ENCODE results near the gene RAPGEF4. TPM values are rescaled to one million over a fixed set of nuclear protein-coding genes. Genes with fewer than 3 reads are reported as not detected.
A peak's percentile ranks its signal among the peaks of the same experiment; 100 is the strongest.
"Not testable (repeated sequence)": the region's sequence is repeated elsewhere in the genome, so short reads cannot be mapped to it uniquely, and the experiment has no call there.

RAPGEF4 gene
- total RNA-seq, 1 donor from 2014 or later = 1.7 TPM

- DNase-seq (ENCODE audit: low read depth, low spot score) = no peak
- H3K27me3 Mint-ChIP-seq (ENCODE audit: low read depth) = no peaks in the 10 kb centered on the region
- H3K27ac Mint-ChIP-seq (ENCODE audit: unreplicated experiment) = no peak overlapping the region
- peaks cover 7% of the 10 kb centered on the region for H3K36me3 Mint-ChIP-seq (ENCODE audit: low read depth)
- no peaks in the 10 kb centered on the region for H3K9me3 Mint-ChIP-seq
- no peak overlapping the region for H3K4me3 Mint-ChIP-seq
- TF ChIP-seq, protein P1, sequence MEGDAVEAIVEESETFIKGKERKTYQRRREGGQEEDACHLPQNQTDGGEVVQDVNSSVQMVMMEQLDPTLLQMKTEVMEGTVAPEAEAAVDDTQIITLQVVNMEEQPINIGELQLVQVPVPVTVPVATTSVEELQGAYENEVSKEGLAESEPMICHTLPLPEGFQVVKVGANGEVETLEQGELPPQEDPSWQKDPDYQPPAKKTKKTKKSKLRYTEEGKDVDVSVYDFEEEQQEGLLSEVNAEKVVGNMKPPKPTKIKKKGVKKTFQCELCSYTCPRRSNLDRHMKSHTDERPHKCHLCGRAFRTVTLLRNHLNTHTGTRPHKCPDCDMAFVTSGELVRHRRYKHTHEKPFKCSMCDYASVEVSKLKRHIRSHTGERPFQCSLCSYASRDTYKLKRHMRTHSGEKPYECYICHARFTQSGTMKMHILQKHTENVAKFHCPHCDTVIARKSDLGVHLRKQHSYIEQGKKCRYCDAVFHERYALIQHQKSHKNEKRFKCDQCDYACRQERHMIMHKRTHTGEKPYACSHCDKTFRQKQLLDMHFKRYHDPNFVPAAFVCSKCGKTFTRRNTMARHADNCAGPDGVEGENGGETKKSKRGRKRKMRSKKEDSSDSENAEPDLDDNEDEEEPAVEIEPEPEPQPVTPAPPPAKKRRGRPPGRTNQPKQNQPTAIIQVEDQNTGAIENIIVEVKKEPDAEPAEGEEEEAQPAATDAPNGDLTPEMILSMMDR (conservative IDR thresholded peaks at IDR 0.05) = no peak
- peaks cover 8% of the 10 kb centered on the region for H3K4me1 Mint-ChIP-seq
Measured at GRCh38 chr2:173092844-173093402, 357.3 kb downstream of the RAPGEF4 start.

- not testable (repeated sequence) for H3K27ac Mint-ChIP-seq (ENCODE audit: unreplicated experiment); DNase-seq (ENCODE audit: low read depth, low spot score); H3K9me3 Mint-ChIP-seq; H3K27me3 Mint-ChIP-seq (ENCODE audit: low read depth); H3K36me3 Mint-ChIP-seq (ENCODE audit: low read depth); H3K4me1 Mint-ChIP-seq; H3K4me3 Mint-ChIP-seq
Measured at GRCh38 chr2:173093617-173094016, 358.0 kb downstream of the RAPGEF4 start.

- Mint-ChIP-seq H3K27ac (ENCODE audit: unreplicated experiment) (peak overlapping the region; percentile 60), H3K4me1 (peaks cover 8% of the 10 kb centered on the region), H3K36me3 (ENCODE audit: low read depth) (peaks cover 7% of the 10 kb centered on the region), H3K9me3 (no peaks in the 10 kb centered on the region), H3K4me3 (no peak overlapping the region), H3K27me3 (ENCODE audit: low read depth) (no peaks in the 10 kb centered on the region)
- no peak for DNase-seq (ENCODE audit: low read depth, low spot score)
- TF ChIP-seq, protein P1 (conservative IDR thresholded peaks at IDR 0.05) = no peak
Measured at GRCh38 chr2:173094731-173095130, 359.1 kb downstream of the RAPGEF4 start.

DNA sequence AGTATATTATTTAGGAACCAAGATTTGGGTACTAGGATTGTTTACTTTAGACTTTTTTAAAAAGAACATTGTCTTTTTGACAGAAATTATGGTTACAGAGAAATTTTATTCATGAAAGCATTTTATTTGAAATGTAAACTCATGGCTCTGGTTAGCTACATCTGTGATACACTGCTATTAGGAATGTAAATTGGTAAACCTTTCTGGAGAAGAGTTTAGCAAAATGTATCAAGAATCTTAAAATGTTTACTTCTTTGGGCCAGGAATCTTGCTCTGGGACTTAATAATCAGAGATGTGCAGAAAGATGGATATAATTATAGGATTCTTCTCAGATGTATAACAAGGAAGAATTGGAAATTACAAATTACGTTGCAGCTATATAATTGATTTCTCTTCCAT is 359.7 kb downstream of the RAPGEF4 start:
- no peak overlapping the region for H3K4me3 Mint-ChIP-seq
- H3K4me1 Mint-ChIP-seq = peaks cover 5% of the 10 kb centered on the region
- no peak overlapping the region for H3K27ac Mint-ChIP-seq (ENCODE audit: unreplicated experiment)
- H3K9me3 Mint-ChIP-seq = no peaks in the 10 kb centered on the region
- DNase-seq (ENCODE audit: low read depth, low spot score) = no peak
- H3K27me3 Mint-ChIP-seq (ENCODE audit: low read depth) = no peaks in the 10 kb centered on the region
- TF ChIP-seq, protein P1 (conservative IDR thresholded peaks at IDR 0.05) = no peak
- H3K36me3 Mint-ChIP-seq (ENCODE audit: low read depth) = peaks cover 7% of the 10 kb centered on the region

GRCh38 chr2:173099271-173099670 is 363.6 kb downstream of the RAPGEF4 start:
- Mint-ChIP-seq H3K36me3 (ENCODE audit: low read depth) (peaks cover 3% of the 10 kb centered on the region), H3K4me1 (no peaks in the 10 kb centered on the region), H3K27me3 (ENCODE audit: low read depth) (no peaks in the 10 kb centered on the region), H3K9me3 (no peaks in the 10 kb centered on the region), H3K27ac (ENCODE audit: unreplicated experiment) (no peak overlapping the region), H3K4me3 (no peak overlapping the region)
- TF ChIP-seq, protein P1 (conservative IDR thresholded peaks at IDR 0.05) = no peak
- no peak for DNase-seq (ENCODE audit: low read depth, low spot score)

DNA sequence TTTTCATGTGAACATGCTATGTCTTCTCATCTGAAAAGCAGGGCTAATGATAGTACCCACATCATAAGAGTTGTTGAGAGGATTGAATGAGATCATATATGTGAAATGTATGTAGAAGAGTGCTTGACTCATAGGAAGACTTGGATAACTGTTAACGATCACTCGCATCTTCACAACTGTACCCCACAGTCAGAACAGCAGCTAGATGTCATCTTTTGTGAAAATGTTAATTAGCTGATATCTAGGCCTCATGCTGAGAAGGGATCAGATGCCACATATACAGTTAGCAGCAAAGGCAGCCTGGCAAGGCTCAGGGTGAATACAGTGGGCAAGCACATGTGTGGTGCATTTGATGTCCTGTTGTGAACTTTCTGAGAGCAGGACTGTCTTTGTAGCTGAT is 364.2 kb downstream of the RAPGEF4 start:
- Mint-ChIP-seq H3K4me3 (no peak overlapping the region), H3K4me1 (no peaks in the 10 kb centered on the region), H3K27me3 (ENCODE audit: low read depth) (no peaks in the 10 kb centered on the region), H3K27ac (ENCODE audit: unreplicated experiment) (no peak overlapping the region), H3K9me3 (no peaks in the 10 kb centered on the region), H3K36me3 (ENCODE audit: low read depth) (no peaks in the 10 kb centered on the region)
- DNase-seq (ENCODE audit: low read depth, low spot score) = no peak
- TF ChIP-seq, protein P1 (conservative IDR thresholded peaks at IDR 0.05) = no peak
